Limb (tissue), 2 donors: ENCODE data around the gene COL12A1.

Source experiments
- DNase-seq, 2 donors: peaks; one replicate each; pipeline ENCODE4 v3.0.0-alpha.2; 2016; ENCODE audit errors: extremely low spot score in 2 of 2

The COL12A1 gene

DNA sequence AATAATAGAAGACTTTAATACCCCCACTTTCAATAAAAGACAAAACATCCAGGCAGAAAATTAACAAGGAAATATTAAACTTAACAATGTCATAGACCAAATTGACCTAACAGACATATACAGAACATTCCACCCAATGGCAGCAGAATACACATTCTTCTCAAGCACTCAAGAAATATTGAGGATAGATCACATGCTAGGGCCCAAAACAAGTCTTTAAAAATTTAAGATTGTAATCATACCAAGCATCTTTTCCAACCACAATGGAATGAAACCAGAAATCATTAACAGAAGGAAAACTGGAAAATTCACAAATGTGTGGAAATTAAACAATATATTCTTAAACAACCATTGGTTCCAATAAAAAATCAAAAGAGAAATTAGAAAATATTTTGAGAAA is 161.0 kb downstream of the COL12A1 start:
- DNase-seq: no peak

- no peak for DNase-seq
Measured at GRCh38 chr6:75041381-75041780, 164.5 kb downstream of the COL12A1 start.
